Measurements from ENCODE around the gene VKORC1L1.

DNA sequence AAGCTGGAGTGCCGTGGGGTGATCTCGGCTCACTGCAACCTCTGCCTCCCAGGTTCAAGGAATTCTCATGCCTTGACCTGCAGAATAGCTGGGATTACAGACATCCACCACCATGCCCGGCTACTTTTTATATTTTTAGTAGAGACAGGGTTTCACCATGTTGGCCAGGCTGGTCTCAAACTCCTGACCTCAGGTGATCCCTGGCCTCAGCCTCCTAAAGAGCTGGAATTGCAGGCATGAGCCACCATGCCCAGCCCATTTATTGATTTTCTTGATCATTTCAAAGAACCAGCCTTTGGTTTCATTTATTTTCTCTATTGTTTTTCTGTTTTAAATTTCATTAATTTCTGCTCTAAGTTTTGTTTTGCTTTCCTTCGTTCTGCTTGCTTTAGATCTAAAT, 58.8 kb downstream of the VKORC1L1 start:
- TF ChIP-seq POLR2AphosphoS5 (IDR thresholded peaks at IDR 0.05; ENCODE audit: insufficient read depth in 1 of 2, low read depth in 1 of 2) (no peak), POLR2A (IDR thresholded peaks at IDR 0.05) (no peak)
- TF ChIP-seq, protein P1, sequence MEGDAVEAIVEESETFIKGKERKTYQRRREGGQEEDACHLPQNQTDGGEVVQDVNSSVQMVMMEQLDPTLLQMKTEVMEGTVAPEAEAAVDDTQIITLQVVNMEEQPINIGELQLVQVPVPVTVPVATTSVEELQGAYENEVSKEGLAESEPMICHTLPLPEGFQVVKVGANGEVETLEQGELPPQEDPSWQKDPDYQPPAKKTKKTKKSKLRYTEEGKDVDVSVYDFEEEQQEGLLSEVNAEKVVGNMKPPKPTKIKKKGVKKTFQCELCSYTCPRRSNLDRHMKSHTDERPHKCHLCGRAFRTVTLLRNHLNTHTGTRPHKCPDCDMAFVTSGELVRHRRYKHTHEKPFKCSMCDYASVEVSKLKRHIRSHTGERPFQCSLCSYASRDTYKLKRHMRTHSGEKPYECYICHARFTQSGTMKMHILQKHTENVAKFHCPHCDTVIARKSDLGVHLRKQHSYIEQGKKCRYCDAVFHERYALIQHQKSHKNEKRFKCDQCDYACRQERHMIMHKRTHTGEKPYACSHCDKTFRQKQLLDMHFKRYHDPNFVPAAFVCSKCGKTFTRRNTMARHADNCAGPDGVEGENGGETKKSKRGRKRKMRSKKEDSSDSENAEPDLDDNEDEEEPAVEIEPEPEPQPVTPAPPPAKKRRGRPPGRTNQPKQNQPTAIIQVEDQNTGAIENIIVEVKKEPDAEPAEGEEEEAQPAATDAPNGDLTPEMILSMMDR (IDR thresholded peaks at IDR 0.05): no peak

All from vagina (tissue), 2 donors.